Activated CD8-positive, alpha-beta memory T cell treated with anti-CD3 and anti-CD28 coated beads, Interleukin-2, amount 10 ng/mL, durations not matched to agents 7 days and 5 days (primary cell): Measurements from ENCODE around the gene KANK4. TPM values are rescaled to one million over a fixed set of nuclear protein-coding genes. Genes with fewer than 3 reads are reported as not detected.
"Not testable (repeated sequence)": the region's sequence is repeated elsewhere in the genome, so short reads cannot be mapped to it uniquely, and the experiment has no call there.

Experiments
- ATAC-seq: fragments of 150-1000 bp; cut with Tn5 transposase; one replicate; pipeline ENCODE4 v1.10.0; 2021; ENCODE audit warnings: moderate library complexity
- CTCF ChIA-PET: fragments of 350-600 bp; sonication (Branson Sonifier 250); formaldehyde crosslinking; loops from one replicate; lab custom pipeline; 2021; ENCODE audit warnings: antibody characterized with exemption; lab: Charles Lee
- DNase-seq: peaks from one replicate; pipeline ENCODE4 v3.0.0-alpha.2; 2020
- H3K27ac Mint-ChIP-seq: one replicate; pipeline ENCODE4 v1.8.0; 2021; ENCODE audit warnings: mild to moderate bottlenecking, mixed read lengths
- H3K27me3 Mint-ChIP-seq: one replicate; pipeline ENCODE4 v1.8.0; 2021; ENCODE audit warnings: mixed read lengths
- H3K36me3 Mint-ChIP-seq: one replicate; pipeline ENCODE4 v1.8.0; 2021; ENCODE audit warnings: mild to moderate bottlenecking, mixed read lengths
- H3K4me1 Mint-ChIP-seq: one replicate; pipeline ENCODE4 v1.8.0; 2021; ENCODE audit warnings: mixed read lengths
- H3K4me3 Mint-ChIP-seq: one replicate; pipeline ENCODE4 v1.8.0; 2021; ENCODE audit warnings: mild to moderate bottlenecking, moderate library complexity, mixed read lengths
- H3K9me3 Mint-ChIP-seq: one replicate; pipeline ENCODE4 v1.8.0; 2022; ENCODE audit warnings: low read depth, mixed read lengths
- total RNA-seq, 2 experiments: library from RNA; stranded (reverse); gene quantifications; one replicate each; pipeline ENCODE4 v1.2.3, GENCODE V29; 2021

The KANK4 gene
- total RNA-seq, 2 experiments from 2014 or later = not detected

DNA sequence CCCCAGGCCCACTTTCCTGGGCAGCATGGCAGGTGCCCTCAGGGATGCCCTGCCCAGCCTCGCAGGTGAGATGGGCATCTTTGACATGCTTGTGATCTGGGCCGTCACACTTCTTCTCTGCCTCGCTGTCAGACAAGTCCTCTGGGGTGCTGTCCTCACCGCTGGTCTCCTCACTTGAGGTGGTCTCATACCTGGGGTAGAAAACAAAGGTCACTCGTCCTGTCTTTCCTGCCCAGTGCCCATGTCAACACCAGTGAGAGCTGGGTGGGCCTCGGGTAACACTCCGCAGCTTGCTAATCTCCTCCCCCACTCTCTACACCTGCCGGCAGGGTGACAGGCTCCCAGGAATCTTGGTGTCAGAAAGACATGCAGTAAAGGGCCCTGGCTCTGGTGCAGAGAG lies 50.9 kb downstream of the KANK4 start:
- Mint-ChIP-seq H3K27me3 (no peaks in the 10 kb centered on the region), H3K4me1 (peaks cover 18% of the 10 kb centered on the region), H3K9me3 (no peaks in the 10 kb centered on the region), H3K36me3 (peaks cover 5% of the 10 kb centered on the region), H3K4me3 (no peak overlapping the region), H3K27ac (no peak overlapping the region)
- CTCF ChIA-PET = no interaction called here
- ATAC-seq = no peak
- DNase-seq = no peak

DNA sequence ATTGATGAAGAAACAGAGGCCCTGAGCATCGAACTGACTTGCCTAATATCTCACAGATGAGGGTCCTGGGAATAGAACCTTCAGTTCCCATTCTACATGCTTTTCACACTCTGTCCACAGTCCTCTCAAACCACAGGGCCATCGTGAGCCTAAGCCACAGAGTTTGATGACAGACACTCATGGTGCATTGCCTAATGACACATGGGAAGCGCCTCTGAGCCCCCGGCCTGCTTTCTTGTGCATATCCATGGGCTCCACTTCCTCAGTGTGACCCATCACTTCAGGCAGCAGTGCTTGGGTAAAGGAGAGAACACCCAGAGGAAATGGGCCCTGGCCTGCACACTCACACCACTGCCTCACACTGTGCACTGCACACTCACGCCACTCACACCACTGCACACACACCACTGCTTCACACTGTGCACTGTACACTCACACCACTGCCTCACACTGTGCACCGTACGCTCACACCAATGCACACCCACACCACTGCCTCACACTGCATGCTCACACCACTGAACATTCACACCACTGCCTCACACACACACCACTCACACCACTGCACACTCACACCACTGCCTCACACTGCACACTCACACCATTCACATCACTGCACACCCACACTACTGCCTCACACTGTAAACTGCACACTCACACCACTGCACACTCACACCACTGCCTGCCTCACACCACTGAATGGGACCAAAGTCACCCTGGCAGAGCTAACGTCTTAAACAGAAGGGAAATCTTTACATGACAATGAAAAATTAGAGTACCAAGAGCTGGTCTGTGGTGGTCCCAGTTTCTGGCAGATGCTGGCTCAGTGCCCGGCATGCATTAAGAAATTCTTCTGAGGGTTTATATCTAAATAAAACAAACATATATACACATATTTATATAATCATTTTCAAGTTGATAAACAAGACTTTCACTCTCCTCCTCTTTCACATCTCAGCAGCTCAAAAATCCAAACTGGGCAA lies 53.0 kb downstream of the KANK4 start:
- Mint-ChIP-seq H3K4me3 (no peak overlapping the region), H3K27ac (no peak overlapping the region), H3K4me1 (peaks cover 5% of the 10 kb centered on the region), H3K27me3 (no peaks in the 10 kb centered on the region), H3K9me3 (no peaks in the 10 kb centered on the region), H3K36me3 (no peaks in the 10 kb centered on the region)
- no peak for DNase-seq
- ATAC-seq = no peak
- CTCF ChIA-PET = no interaction called here

- no peak for ATAC-seq
- no peak for DNase-seq
- Mint-ChIP-seq H3K27me3 (no peaks in the 10 kb centered on the region), H3K4me1 (no peaks in the 10 kb centered on the region), H3K4me3 (no peak overlapping the region), H3K27ac (no peak overlapping the region), H3K36me3 (no peaks in the 10 kb centered on the region), H3K9me3 (no peaks in the 10 kb centered on the region)
- CTCF ChIA-PET = no interaction called here
Observed at GRCh38 chr1:62263814-62264353, 55.4 kb downstream of the KANK4 start.

DNA sequence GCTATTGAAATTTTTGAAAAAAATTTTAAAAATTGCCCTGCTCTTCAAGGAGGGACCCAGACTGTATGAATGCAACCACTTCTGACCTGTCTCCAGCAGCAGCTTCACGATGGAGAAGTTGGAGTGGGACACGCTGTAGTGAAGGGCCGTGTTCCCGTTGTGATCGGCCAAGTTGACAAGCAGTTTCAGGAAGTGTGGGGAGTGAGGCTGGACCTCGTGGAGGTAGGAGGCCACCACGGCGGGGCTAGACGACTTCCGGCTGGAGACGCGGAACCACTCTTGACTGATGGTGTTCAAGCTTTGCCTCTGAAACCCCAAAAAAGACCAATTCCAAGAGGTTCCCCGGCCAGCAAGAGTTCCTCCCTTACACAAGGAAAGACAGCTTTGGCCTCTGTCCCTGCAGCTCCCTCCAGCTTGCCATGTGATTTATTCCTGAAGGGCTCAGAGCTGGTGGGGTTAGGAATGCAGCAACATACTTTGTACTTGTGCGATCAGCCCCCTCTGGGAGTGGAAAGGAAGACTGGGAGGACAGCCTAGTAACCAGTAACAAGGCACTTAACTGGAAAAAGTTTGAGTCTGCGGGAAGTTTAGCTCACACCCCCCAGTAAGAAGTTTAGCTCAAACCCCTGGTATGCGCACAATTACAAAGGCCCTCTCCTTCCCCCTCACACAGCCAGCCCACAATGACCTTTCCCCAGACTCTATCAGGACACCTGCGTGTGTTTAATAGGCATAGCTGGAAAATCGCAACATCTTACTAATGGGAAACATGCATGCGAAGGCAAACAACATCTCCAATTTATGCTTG lies 56.0 kb downstream of the KANK4 start:
- Mint-ChIP-seq H3K4me3 (no peak overlapping the region), H3K27ac (no peak overlapping the region), H3K27me3 (no peaks in the 10 kb centered on the region), H3K4me1 (no peaks in the 10 kb centered on the region), H3K36me3 (no peaks in the 10 kb centered on the region), H3K9me3 (no peaks in the 10 kb centered on the region)
- DNase-seq = no peak
- CTCF ChIA-PET = no interaction called here
- ATAC-seq = no peak

GRCh38 chr1:62260688-62261087 lies 58.5 kb downstream of the KANK4 start:
- no peak for DNase-seq
- Mint-ChIP-seq H3K27ac (no peak overlapping the region), H3K4me1 (no peaks in the 10 kb centered on the region), H3K4me3 (no peak overlapping the region), H3K27me3 (no peaks in the 10 kb centered on the region), H3K9me3 (no peaks in the 10 kb centered on the region), H3K36me3 (no peaks in the 10 kb centered on the region)
- no peak for ATAC-seq
- CTCF ChIA-PET = no interaction called here

- ATAC-seq (no peak), DNase-seq (no peak)
- H3K4me1 Mint-ChIP-seq = no peaks in the 10 kb centered on the region
- no peaks in the 10 kb centered on the region for H3K27me3 Mint-ChIP-seq
- CTCF ChIA-PET = no interaction called here
- H3K36me3 Mint-ChIP-seq = no peaks in the 10 kb centered on the region
- no peak overlapping the region for H3K27ac Mint-ChIP-seq
- no peak overlapping the region for H3K4me3 Mint-ChIP-seq
- no peaks in the 10 kb centered on the region for H3K9me3 Mint-ChIP-seq
Observed at GRCh38 chr1:62259551-62259950, 59.7 kb downstream of the KANK4 start.

GRCh38 chr1:62250126-62250726 lies 69.0 kb downstream of the KANK4 start:
- DNase-seq (no peak), ATAC-seq (no peak)
- Mint-ChIP-seq H3K36me3 (no peaks in the 10 kb centered on the region), H3K27me3 (no peaks in the 10 kb centered on the region), H3K27ac (no peak overlapping the region), H3K9me3 (no peaks in the 10 kb centered on the region), H3K4me3 (no peak overlapping the region), H3K4me1 (no peaks in the 10 kb centered on the region)
- CTCF ChIA-PET = no interaction called here

GRCh38 chr1:62247391-62248168 lies 71.7 kb downstream of the KANK4 start:
- no peak overlapping the region for H3K4me3 Mint-ChIP-seq
- no peaks in the 10 kb centered on the region for H3K36me3 Mint-ChIP-seq
- no peak for DNase-seq
- CTCF ChIA-PET = no interaction called here
- no peak for ATAC-seq
- no peaks in the 10 kb centered on the region for H3K9me3 Mint-ChIP-seq
- no peaks in the 10 kb centered on the region for H3K27me3 Mint-ChIP-seq
- H3K4me1 Mint-ChIP-seq = no peaks in the 10 kb centered on the region
- H3K27ac Mint-ChIP-seq = no peak overlapping the region

DNA sequence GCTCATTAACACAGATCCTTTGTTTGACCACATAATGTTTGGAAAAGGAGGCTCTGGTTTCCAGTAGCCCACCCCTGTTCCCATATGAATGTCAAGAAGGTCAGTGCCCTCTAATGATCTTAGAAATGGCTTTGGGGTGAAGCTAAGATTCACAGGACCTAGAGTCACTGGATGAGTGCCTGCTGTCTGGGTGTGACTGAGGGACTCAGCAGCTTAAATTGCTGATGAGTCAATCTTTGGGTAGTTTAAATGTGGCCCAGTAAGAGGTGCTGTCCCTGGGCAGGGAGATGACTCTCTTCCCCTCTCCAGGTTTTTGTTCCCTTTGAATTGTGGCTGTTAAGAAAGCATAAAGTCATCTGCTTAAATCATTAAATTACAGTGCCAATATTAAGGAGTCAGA lies 74.0 kb downstream of the KANK4 start:
- no peak for DNase-seq
- no peak for ATAC-seq
- H3K27me3 Mint-ChIP-seq = no peaks in the 10 kb centered on the region
- no peaks in the 10 kb centered on the region for H3K4me1 Mint-ChIP-seq
- H3K27ac Mint-ChIP-seq = no peak overlapping the region
- H3K36me3 Mint-ChIP-seq = no peaks in the 10 kb centered on the region
- H3K9me3 Mint-ChIP-seq = no peaks in the 10 kb centered on the region
- no peak overlapping the region for H3K4me3 Mint-ChIP-seq
- CTCF ChIA-PET = no interaction called here

- ATAC-seq, H3K27ac Mint-ChIP-seq, CTCF ChIA-PET, H3K9me3 Mint-ChIP-seq, H3K27me3 Mint-ChIP-seq, H3K36me3 Mint-ChIP-seq, DNase-seq, H3K4me3 Mint-ChIP-seq, H3K4me1 Mint-ChIP-seq: not testable (repeated sequence)
Observed at GRCh38 chr1:62244380-62244779, 74.9 kb downstream of the KANK4 start.

DNA sequence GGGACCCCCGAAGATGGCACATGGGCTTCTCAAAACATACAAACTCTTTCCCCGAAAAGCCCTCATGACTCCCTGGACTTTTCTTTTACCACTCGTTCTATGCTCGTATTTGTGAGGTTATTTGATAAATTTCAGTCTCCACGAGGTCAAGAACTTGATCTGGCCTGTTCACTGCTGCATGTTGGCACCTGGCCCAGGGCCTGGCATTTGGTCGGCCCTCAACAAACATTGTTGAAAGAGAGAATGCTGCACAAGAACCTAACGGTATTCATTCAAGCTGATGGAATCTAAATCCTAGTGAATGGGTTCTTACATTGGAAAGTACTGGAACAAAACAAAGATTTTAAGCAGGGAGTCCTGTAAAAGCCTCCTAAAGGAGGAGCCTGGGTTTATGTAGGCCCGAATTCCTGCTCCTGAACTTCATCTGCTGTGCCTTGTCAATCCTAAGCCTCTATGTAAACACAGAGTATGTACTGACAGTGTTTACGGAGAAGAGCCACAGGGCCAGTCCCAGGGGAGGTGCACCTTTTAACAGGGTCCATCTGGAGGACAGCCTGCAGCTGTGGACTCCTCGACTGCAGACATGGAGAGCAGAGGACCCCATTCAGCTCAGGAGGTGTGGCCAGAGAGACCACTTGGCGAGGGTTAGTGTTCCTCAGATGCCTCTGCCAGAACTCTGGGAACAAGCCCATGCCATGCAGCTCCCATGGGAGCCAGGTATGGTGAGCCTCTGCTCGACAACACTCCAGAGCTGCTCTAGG lies 77.7 kb downstream of the KANK4 start:
- CTCF ChIA-PET = no interaction called here
- ATAC-seq (no peak), DNase-seq (no peak)
- Mint-ChIP-seq H3K9me3 (no peaks in the 10 kb centered on the region), H3K27ac (no peak overlapping the region), H3K27me3 (no peaks in the 10 kb centered on the region), H3K4me3 (no peak overlapping the region), H3K36me3 (no peaks in the 10 kb centered on the region), H3K4me1 (no peaks in the 10 kb centered on the region)

DNA sequence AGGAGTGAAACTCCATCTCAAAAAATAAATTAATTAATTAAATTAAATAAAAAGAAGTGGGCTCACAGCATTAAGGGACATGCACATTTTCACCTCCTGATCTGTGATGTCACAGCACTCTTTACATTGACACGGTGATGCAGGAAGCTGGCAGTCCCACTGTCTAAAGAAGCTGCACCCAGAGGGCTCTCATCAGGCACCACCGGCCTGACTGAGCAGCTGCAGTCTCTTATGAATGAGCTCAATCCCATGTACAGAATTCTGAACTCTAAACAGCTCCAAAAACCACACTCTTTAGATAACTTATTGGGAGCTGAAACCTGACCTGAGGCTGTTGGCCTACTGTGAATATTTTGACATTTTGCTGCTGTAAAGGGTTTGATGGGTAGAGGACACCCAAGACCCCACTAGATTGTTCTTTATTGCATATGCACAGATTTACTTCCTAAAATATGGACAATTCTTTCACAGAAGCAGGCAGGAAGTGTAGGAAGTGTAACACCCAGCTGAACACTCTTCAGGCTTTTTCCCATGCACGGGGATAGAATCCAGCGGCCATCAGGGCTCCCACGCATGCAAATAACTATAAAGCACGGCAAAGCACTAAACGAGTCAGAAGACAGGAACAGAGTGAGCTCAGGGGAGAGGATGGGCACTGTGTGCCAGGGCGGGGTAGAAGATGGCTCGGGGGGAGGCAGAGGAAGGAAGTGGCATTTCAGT lies 78.4 kb downstream of the KANK4 start:
- Mint-ChIP-seq H3K9me3 (no peaks in the 10 kb centered on the region), H3K27ac (no peak overlapping the region), H3K4me3 (no peak overlapping the region), H3K36me3 (no peaks in the 10 kb centered on the region), H3K27me3 (no peaks in the 10 kb centered on the region), H3K4me1 (no peaks in the 10 kb centered on the region)
- DNase-seq = no peak
- ATAC-seq = no peak
- CTCF ChIA-PET = no interaction called here
